ENCODE results near the gene PAX1. TPM values are rescaled to one million over a fixed set of nuclear protein-coding genes. Genes with fewer than 3 reads are reported as not detected.

Gene PAX1
- total and polyA plus RNA-seq, 2 donors (not counting 1 experiment from before 2014, with no cell fraction given), result not detected

DNA sequence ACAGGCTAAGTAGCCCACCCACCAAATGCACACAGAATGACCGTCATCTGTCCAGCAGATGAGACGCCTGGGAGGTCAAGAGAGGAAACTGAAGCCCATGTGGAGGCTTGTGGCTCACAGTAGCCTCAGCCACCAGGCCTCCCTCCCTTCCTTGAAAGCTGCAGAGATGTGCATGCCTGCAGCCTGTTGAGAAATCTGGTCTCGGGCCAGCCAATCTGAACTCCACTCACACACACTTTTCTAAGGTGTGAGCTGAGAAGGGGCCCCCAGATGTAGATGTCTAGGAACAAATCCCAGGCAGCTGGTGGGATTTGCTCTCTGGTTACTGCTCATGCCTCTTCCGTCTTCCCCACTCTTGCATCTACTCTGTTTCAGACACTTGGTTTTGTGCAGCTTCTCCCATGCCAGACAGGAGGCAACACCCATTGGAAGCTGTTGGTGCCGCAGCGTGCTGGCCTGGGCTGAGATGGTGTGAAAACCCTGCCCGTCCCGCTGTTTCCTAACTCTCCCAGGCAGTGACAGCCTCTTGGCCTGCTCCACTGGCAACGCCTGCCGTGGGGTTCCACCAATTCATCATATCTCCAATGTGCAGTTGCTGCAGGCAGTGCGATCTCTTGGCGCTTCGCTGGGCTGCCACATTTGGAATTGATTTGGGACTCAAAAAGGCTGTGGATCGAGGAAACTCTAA is 24.1 kb upstream of the PAX1 start:
- Histone ChIP-seq H3K79me2 (ENCODE audit: control insufficient read depth, insufficient read depth, low read length) (no peaks in the 10 kb centered on the region), H3K36me3 (ENCODE audit: control insufficient read depth, insufficient read depth, low read length) (no peaks in the 10 kb centered on the region), H4K20me1 (ENCODE audit: control insufficient read depth, extremely low read depth, insufficient read depth, low read length) (no peaks in the 10 kb centered on the region), H3K9me3 (ENCODE audit: control insufficient read depth, insufficient read depth, low read depth, low read length) (no peaks in the 10 kb centered on the region), H3K27me3 (ENCODE audit: control insufficient read depth, insufficient read depth, low read length) (no peaks in the 10 kb centered on the region), H3K9ac (ENCODE audit: insufficient read depth, low read length) (no peak overlapping the region), H2AFZ (ENCODE audit: low read length) (no peak overlapping the region), H3K4me1 (ENCODE audit: control insufficient read depth, extremely low read depth, insufficient read depth, low read length) (no peaks in the 10 kb centered on the region), H3K27ac (ENCODE audit: insufficient read depth, low read length) (no peak overlapping the region), H3K4me3 (replicated peaks in 1 of 4; ENCODE audit: control extremely low read depth in 1 of 4, insufficient read depth in 1 of 4, low read depth in 3 of 4, low read length in 4 of 4) (no peak overlapping the region), H3K4me2 (ENCODE audit: extremely low read depth, insufficient read depth, low read length) (no peak overlapping the region)
- no peak for DNase-seq (ENCODE audit: low read depth in 2 of 2)
- TF ChIP-seq, protein P1, sequence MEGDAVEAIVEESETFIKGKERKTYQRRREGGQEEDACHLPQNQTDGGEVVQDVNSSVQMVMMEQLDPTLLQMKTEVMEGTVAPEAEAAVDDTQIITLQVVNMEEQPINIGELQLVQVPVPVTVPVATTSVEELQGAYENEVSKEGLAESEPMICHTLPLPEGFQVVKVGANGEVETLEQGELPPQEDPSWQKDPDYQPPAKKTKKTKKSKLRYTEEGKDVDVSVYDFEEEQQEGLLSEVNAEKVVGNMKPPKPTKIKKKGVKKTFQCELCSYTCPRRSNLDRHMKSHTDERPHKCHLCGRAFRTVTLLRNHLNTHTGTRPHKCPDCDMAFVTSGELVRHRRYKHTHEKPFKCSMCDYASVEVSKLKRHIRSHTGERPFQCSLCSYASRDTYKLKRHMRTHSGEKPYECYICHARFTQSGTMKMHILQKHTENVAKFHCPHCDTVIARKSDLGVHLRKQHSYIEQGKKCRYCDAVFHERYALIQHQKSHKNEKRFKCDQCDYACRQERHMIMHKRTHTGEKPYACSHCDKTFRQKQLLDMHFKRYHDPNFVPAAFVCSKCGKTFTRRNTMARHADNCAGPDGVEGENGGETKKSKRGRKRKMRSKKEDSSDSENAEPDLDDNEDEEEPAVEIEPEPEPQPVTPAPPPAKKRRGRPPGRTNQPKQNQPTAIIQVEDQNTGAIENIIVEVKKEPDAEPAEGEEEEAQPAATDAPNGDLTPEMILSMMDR (conservative IDR thresholded peaks at IDR 0.05 in 1 of 2, IDR thresholded peaks at IDR 0.05 in 1 of 2; ENCODE audit: low read depth in 1 of 2, low read length in 2 of 2), result no peak
- no peak for TF ChIP-seq EZH2 (IDR thresholded peaks at IDR 0.05; ENCODE audit: low read length, missing control alignments)

DNA sequence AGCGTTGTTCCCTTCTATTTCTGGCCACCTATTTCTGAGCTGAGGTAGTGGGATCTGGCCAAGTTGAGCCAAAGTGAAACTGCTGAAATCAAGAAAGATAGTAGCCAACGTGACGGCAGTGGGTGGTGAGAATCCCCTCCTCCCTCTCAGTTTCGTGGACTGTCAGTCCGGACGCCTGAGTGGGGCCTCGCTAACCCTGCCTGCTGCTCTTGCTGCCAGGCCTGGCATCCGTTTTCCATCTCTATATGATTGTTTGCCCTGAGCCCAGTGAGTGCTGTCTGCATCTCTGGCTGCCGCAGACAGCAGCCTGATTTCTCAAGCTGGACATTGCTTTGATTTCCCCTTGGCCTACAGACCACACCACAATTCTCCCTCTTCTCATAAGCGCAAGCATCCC is 23.5 kb upstream of the PAX1 start:
- Histone ChIP-seq H3K4me1 (ENCODE audit: control insufficient read depth, extremely low read depth, insufficient read depth, low read length) (no peaks in the 10 kb centered on the region), H3K4me3 (replicated peaks in 1 of 4; ENCODE audit: control extremely low read depth in 1 of 4, insufficient read depth in 1 of 4, low read depth in 3 of 4, low read length in 4 of 4) (no peak overlapping the region), H3K9ac (ENCODE audit: insufficient read depth, low read length) (no peak overlapping the region), H3K4me2 (ENCODE audit: extremely low read depth, insufficient read depth, low read length) (no peak overlapping the region), H2AFZ (ENCODE audit: low read length) (no peak overlapping the region), H3K27me3 (ENCODE audit: control insufficient read depth, insufficient read depth, low read length) (no peaks in the 10 kb centered on the region), H3K79me2 (ENCODE audit: control insufficient read depth, insufficient read depth, low read length) (no peaks in the 10 kb centered on the region), H3K27ac (ENCODE audit: insufficient read depth, low read length) (no peak overlapping the region), H4K20me1 (ENCODE audit: control insufficient read depth, extremely low read depth, insufficient read depth, low read length) (no peaks in the 10 kb centered on the region), H3K36me3 (ENCODE audit: control insufficient read depth, insufficient read depth, low read length) (no peaks in the 10 kb centered on the region), H3K9me3 (ENCODE audit: control insufficient read depth, insufficient read depth, low read depth, low read length) (no peaks in the 10 kb centered on the region)
- no peak for DNase-seq (ENCODE audit: low read depth in 2 of 2)
- TF ChIP-seq, protein P1 (conservative IDR thresholded peaks at IDR 0.05 in 1 of 2, IDR thresholded peaks at IDR 0.05 in 1 of 2; ENCODE audit: low read depth in 1 of 2, low read length in 2 of 2), result no peak
- TF ChIP-seq EZH2 (IDR thresholded peaks at IDR 0.05; ENCODE audit: low read length, missing control alignments), result no peak

DNA sequence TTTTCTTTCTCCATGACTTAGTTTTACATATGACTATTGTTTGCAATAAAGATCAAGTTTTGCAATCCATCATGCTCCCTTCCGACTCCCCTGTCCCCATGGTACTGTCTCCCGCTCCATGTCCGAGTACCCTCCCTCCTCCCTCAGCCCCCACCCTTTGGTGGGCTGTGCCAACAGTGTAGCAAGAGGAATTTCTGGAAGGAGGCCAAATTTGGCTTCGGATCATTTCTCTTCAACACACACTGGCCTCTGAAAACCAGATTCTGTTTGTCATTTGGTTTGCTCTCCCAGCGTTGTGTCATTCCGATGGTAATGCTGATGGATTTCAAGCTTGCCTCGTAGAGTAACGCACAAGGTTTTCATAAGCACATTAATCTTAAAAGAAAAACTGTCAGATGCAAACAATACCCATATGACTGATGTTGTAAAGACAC is 22.9 kb upstream of the PAX1 start:
- DNase-seq (ENCODE audit: low read depth in 2 of 2), result no peak
- H3K4me2 ChIP-seq (ENCODE audit: extremely low read depth, insufficient read depth, low read length), result no peak overlapping the region

More for the DNA sequence above, 22.9 kb upstream of the PAX1 start:
- no peaks in the 10 kb centered on the region for H3K36me3 ChIP-seq (ENCODE audit: control insufficient read depth, insufficient read depth, low read length)
- no peaks in the 10 kb centered on the region for H3K79me2 ChIP-seq (ENCODE audit: control insufficient read depth, insufficient read depth, low read length)
- H2AFZ ChIP-seq (ENCODE audit: low read length), result no peak overlapping the region
- no peaks in the 10 kb centered on the region for H3K4me1 ChIP-seq (ENCODE audit: control insufficient read depth, extremely low read depth, insufficient read depth, low read length)
- no peak overlapping the region for H3K9ac ChIP-seq (ENCODE audit: insufficient read depth, low read length)
- TF ChIP-seq EZH2 (IDR thresholded peaks at IDR 0.05; ENCODE audit: low read length, missing control alignments), result no peak
- TF ChIP-seq, protein P1 (conservative IDR thresholded peaks at IDR 0.05 in 1 of 2, IDR thresholded peaks at IDR 0.05 in 1 of 2; ENCODE audit: low read depth in 1 of 2, low read length in 2 of 2), result no peak
- H4K20me1 ChIP-seq (ENCODE audit: control insufficient read depth, extremely low read depth, insufficient read depth, low read length), result no peaks in the 10 kb centered on the region
- H3K4me3 ChIP-seq (replicated peaks in 1 of 4; ENCODE audit: control extremely low read depth in 1 of 4, insufficient read depth in 1 of 4, low read depth in 3 of 4, low read length in 4 of 4), result no peak overlapping the region
- no peaks in the 10 kb centered on the region for H3K9me3 ChIP-seq (ENCODE audit: control insufficient read depth, insufficient read depth, low read depth, low read length)
- no peaks in the 10 kb centered on the region for H3K27me3 ChIP-seq (ENCODE audit: control insufficient read depth, insufficient read depth, low read length)
- no peak overlapping the region for H3K27ac ChIP-seq (ENCODE audit: insufficient read depth, low read length)
